ENCODE measurements around the gene LTA4H. TPM values are rescaled to one million over a fixed set of nuclear protein-coding genes. Genes with fewer than 3 reads are reported as not detected.

The LTA4H gene
- total RNA-seq, 6 experiments from 2014 or later: 19.0 to 32.5 (median 27.1) TPM

- Histone ChIP-seq H3K36me3 (peaks cover 0 to 25% (median 6%) of the 10 kb centered on the region in 4 donors), H3K9me3 (no peaks in the 10 kb centered on the region), H3K27ac (peak overlapping the region in 1 of 3 donors; percentile 13), H3K27me3 (no peaks in the 10 kb centered on the region), H3K4me3 (no peak overlapping the region), H3K4me1 (peaks cover 0 to 24% (median 3%) of the 10 kb centered on the region in 4 donors)
- WGBS (ENCODE audit: insufficient coverage, low coverage, low lambda C conversion rate, missing lambda C conversion rate): 41% methylated on average over 4 of the region's 5 CpGs
- ATAC-seq (peak; percentile 3 to 6 (median 5)), DNase-seq (no peak)
- TF ChIP-seq CTCF (IDR thresholded peaks at IDR 0.05) (peak in 1 of 4 donors; percentile 17), POLR2A (IDR thresholded peaks at IDR 0.05) (no peak)
- intact Hi-C loops (cut with DNase I): loop anchor here in 1 of 2 donors (5.0 to 10.0 kb wide), 2 partner anchors 82 to 435 kb away; no protein-coding TSS in a partner anchor
These were observed 35.9 kb downstream of the LTA4H start for GRCh38 chr12:95999484-95999883.

GRCh38 chr12:95998611-95999286 is 36.6 kb downstream of the LTA4H start:
- 3% methylated on average over 7 of the region's 7 CpGs for WGBS (ENCODE audit: insufficient coverage, low coverage, low lambda C conversion rate, missing lambda C conversion rate)
- intact Hi-C loops (cut with DNase I): loop anchor here in 1 of 2 donors (5.0 to 10.0 kb wide), 2 partner anchors 81 to 434 kb away; no protein-coding TSS in a partner anchor
- Histone ChIP-seq H3K4me1 (peaks cover 0 to 24% (median 3%) of the 10 kb centered on the region in 4 donors), H3K4me3 (no peak overlapping the region), H3K36me3 (peaks cover 0 to 26% (median 6%) of the 10 kb centered on the region in 4 donors), H3K9me3 (no peaks in the 10 kb centered on the region), H3K27ac (peak overlapping the region in 2 of 3 donors; percentile 2 to 82), H3K27me3 (no peaks in the 10 kb centered on the region)
- ATAC-seq (peak; percentile 62 to 79 (median 68)), DNase-seq (peak in 1 of 3 donors; percentile 67)
- TF ChIP-seq POLR2A (IDR thresholded peaks at IDR 0.05) (no peak), CTCF (IDR thresholded peaks at IDR 0.05) (peak; percentile 71 to 78 (median 74))

GRCh38 chr12:95997911-95998510 is 37.4 kb downstream of the LTA4H start:
- intact Hi-C loops (cut with DNase I): loop anchor here in 1 of 2 donors (5.0 to 10.0 kb wide), 2 partner anchors 81 to 433 kb away; no protein-coding TSS in a partner anchor
- TF ChIP-seq POLR2A (IDR thresholded peaks at IDR 0.05) (no peak), CTCF (IDR thresholded peaks at IDR 0.05) (no peak)
- Histone ChIP-seq H3K27ac (peak overlapping the region in 2 of 3 donors; percentile 2 to 82), H3K36me3 (peaks cover 0 to 26% (median 7%) of the 10 kb centered on the region in 4 donors), H3K4me1 (peaks cover 0 to 24% (median 3%) of the 10 kb centered on the region in 4 donors), H3K9me3 (no peaks in the 10 kb centered on the region), H3K4me3 (no peak overlapping the region), H3K27me3 (no peaks in the 10 kb centered on the region)
- DNase-seq (peak in 1 of 3 donors; percentile 39), ATAC-seq (peak in 1 of 4 donors; percentile 4)
- WGBS (ENCODE audit: insufficient coverage, low coverage, low lambda C conversion rate, missing lambda C conversion rate): 53% methylated on average over 4 of the region's 5 CpGs

GRCh38 chr12:95997276-95997675 is 38.1 kb downstream of the LTA4H start:
- intact Hi-C loops (cut with DNase I): loop anchor here in 1 of 2 donors (5.0 to 10.0 kb wide), 2 partner anchors 80 to 432 kb away; no protein-coding TSS in a partner anchor

More at GRCh38 chr12:95997276-95997675, 38.1 kb downstream of the LTA4H start:
- ATAC-seq (no peak), DNase-seq (peak in 1 of 3 donors; percentile 41)
- Histone ChIP-seq H3K36me3 (peaks cover 0 to 26% (median 5%) of the 10 kb centered on the region in 4 donors), H3K27ac (peak overlapping the region in 2 of 3 donors; percentile 82 to 89), H3K4me3 (peak overlapping the region in 1 of 3 donors; percentile 34), H3K4me1 (peaks cover 0 to 24% (median 3%) of the 10 kb centered on the region in 4 donors), H3K27me3 (no peaks in the 10 kb centered on the region), H3K9me3 (no peaks in the 10 kb centered on the region)
- TF ChIP-seq CTCF (IDR thresholded peaks at IDR 0.05) (no peak), POLR2A (IDR thresholded peaks at IDR 0.05) (no peak)
- WGBS (ENCODE audit: insufficient coverage, low coverage, low lambda C conversion rate, missing lambda C conversion rate): 77% methylated on average over 3 of the region's 3 CpGs
